ENCODE data around the gene PITX2.

Gene PITX2

GRCh38 chr4:110621839-110622751 lies 782 bp downstream of the PITX2 start:
- DNase-seq: no peak

GRCh38 chr4:110621328-110621812 lies 1.5 kb downstream of the PITX2 start:
- DNase-seq: no peak

- no peak for DNase-seq
These were observed 2.1 kb downstream of the PITX2 start for GRCh38 chr4:110620691-110621327.

- no peak for DNase-seq
These were observed 2.6 kb downstream of the PITX2 start for GRCh38 chr4:110620322-110620690.

- no peak for DNase-seq
These were observed 3.2 kb downstream of the PITX2 start for GRCh38 chr4:110619463-110620247.

- no peak for DNase-seq
These were observed 4.1 kb downstream of the PITX2 start for GRCh38 chr4:110618581-110619462.

GRCh38 chr4:110617646-110618580 lies 5.0 kb downstream of the PITX2 start:
- no peak for DNase-seq

GRCh38 chr4:110617075-110617640 lies 5.7 kb downstream of the PITX2 start:
- no peak for DNase-seq

- no peak for DNase-seq
These were observed 6.4 kb downstream of the PITX2 start for GRCh38 chr4:110616238-110617074.

GRCh38 chr4:110615353-110616237 lies 7.3 kb downstream of the PITX2 start:
- no peak for DNase-seq

- DNase-seq: no peak
These were observed 7.9 kb downstream of the PITX2 start for GRCh38 chr4:110614976-110615352.

- DNase-seq: no peak
These were observed 8.5 kb downstream of the PITX2 start for GRCh38 chr4:110614173-110614963.

- no peak for DNase-seq
These were observed 9.1 kb downstream of the PITX2 start for GRCh38 chr4:110613745-110614144.

- DNase-seq: no peak
These were observed 10.1 kb downstream of the PITX2 start for GRCh38 chr4:110612631-110613269.

- no peak for DNase-seq
These were observed 10.9 kb downstream of the PITX2 start for GRCh38 chr4:110611968-110612447.

- no peak for DNase-seq
These were observed 11.7 kb downstream of the PITX2 start for GRCh38 chr4:110610940-110611831.

Data from hippocampal formation (tissue), 2 donors.